Measurements from ENCODE around the gene PCBP4. TPM values are rescaled to one million over a fixed set of nuclear protein-coding genes. Genes with fewer than 3 reads are reported as not detected.

Gene PCBP4
- total and polyA plus RNA-seq, 2 donors (not counting 1 experiment from before 2014, with no cell fraction given): 15.3 to 25.6 TPM

DNA sequence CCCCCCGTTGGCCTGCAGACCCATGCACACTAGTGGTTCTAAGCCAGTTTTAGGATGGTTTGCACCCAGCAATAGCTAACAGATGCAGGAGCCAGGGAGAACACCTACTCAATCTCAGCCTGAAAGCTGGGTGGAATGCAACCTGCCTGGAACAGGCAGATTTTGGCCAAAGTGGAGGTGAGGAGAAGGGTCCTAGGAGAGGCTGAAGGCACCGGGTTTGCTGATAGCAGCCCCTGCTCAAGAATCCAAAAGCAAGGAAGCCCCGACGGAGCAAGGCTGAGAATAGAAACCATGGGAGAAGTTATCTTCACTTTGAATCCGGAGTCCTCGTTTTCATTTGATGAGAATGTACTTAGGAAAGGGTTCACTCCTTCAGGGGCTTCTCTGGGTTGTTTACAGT is 35.5 kb downstream of the PCBP4 start:
- H3K27me3 ChIP-seq (replicated peaks in 1 of 4; ENCODE audit: control extremely low read depth in 1 of 4, control insufficient read depth in 3 of 4, insufficient read depth in 4 of 4, low read length in 3 of 4): no peaks in the 10 kb centered on the region
- no peak overlapping the region for H3K4me3 ChIP-seq (ENCODE audit: control extremely low read depth in 1 of 5, extremely low read depth in 1 of 5, insufficient read depth in 1 of 5, low read depth in 2 of 5, low read length in 4 of 5)
- H3K36me3 ChIP-seq (replicated peaks in 1 of 2; ENCODE audit: control extremely low read depth in 1 of 2, control insufficient read depth in 1 of 2, extremely low read depth in 1 of 2, insufficient read depth in 2 of 2, low read length in 1 of 2): peaks cover 4 to 42% of the 10 kb centered on the region in 2 experiments
- no peaks in the 10 kb centered on the region for H3K9me3 ChIP-seq (ENCODE audit: control extremely low read depth in 1 of 3, control insufficient read depth in 2 of 3, insufficient read depth in 1 of 3, low read length in 2 of 3)
- no peak overlapping the region for H3K4me2 ChIP-seq (replicated peaks; ENCODE audit: low read depth, low read length, poor library complexity, severe bottlenecking)
- H3K27ac ChIP-seq (ENCODE audit: low read length in 2 of 2): no peak overlapping the region
- intact Hi-C loops (cut with micrococcal nuclease): no loop called here
- 100% methylated on average over 5 of the region's 6 CpGs for WGBS (ENCODE audit: insufficient coverage)
- Mint-ChIP-seq H3K27me3 (no peaks in the 10 kb centered on the region), H3K27ac (no peak overlapping the region), H3K9me3 (ENCODE audit: insufficient read depth) (no peaks in the 10 kb centered on the region), H3K4me1 (no peaks in the 10 kb centered on the region), H3K4me3 (no peak overlapping the region)
- TF ChIP-seq, protein P1, sequence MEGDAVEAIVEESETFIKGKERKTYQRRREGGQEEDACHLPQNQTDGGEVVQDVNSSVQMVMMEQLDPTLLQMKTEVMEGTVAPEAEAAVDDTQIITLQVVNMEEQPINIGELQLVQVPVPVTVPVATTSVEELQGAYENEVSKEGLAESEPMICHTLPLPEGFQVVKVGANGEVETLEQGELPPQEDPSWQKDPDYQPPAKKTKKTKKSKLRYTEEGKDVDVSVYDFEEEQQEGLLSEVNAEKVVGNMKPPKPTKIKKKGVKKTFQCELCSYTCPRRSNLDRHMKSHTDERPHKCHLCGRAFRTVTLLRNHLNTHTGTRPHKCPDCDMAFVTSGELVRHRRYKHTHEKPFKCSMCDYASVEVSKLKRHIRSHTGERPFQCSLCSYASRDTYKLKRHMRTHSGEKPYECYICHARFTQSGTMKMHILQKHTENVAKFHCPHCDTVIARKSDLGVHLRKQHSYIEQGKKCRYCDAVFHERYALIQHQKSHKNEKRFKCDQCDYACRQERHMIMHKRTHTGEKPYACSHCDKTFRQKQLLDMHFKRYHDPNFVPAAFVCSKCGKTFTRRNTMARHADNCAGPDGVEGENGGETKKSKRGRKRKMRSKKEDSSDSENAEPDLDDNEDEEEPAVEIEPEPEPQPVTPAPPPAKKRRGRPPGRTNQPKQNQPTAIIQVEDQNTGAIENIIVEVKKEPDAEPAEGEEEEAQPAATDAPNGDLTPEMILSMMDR (IDR thresholded peaks at IDR 0.05): no peak
- TF ChIP-seq EZH2 (IDR thresholded peaks at IDR 0.05; ENCODE audit: borderline replicate concordance, insufficient read depth, low read depth, low read length, poor library complexity, severe bottlenecking): no peak
- H3K79me2 ChIP-seq (ENCODE audit: control insufficient read depth, insufficient read depth, low read length): no peaks in the 10 kb centered on the region
- H3K9ac ChIP-seq (ENCODE audit: low read length): no peak overlapping the region
- ATAC-seq (ENCODE audit: low read depth) (no peak), DNase-seq (no peak)
- CTCF ChIA-PET: no interaction called here
- H4K20me1 ChIP-seq (ENCODE audit: control insufficient read depth, insufficient read depth, low read length, poor library complexity, severe bottlenecking): no peaks in the 10 kb centered on the region
- H2AFZ ChIP-seq (ENCODE audit: insufficient read depth, low read depth, low read length, poor library complexity, severe bottlenecking): no peak overlapping the region
- POLR2A ChIA-PET: no interaction called here
- H3K4me1 ChIP-seq (ENCODE audit: control insufficient read depth in 2 of 2, insufficient read depth in 2 of 2, low read length in 2 of 2): no peaks in the 10 kb centered on the region

DNA sequence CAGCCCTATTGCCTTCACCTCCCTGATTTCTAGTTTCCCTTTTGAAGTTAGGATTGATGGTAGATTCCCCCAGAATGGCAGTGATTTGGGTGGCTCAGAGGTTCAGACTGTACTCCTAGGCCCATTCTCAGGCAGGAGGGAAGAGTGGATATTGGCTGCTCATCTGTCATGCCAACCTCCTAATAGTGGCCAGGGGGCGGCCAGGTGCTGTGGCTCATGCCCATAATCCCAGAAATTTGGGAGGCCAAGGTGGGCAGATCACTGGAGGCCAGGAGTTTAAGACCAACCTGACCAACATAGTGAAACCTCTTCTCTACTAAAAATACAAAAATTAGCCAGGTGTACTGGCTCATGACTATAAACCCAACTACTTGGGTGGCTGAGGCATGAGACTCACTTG is 36.8 kb downstream of the PCBP4 start:
- ChIA-PET POLR2A (no interaction called here), CTCF (no interaction called here)
- TF ChIP-seq, protein P1 (IDR thresholded peaks at IDR 0.05): no peak
- TF ChIP-seq EZH2 (IDR thresholded peaks at IDR 0.05; ENCODE audit: borderline replicate concordance, insufficient read depth, low read depth, low read length, poor library complexity, severe bottlenecking): no peak
- no peaks in the 10 kb centered on the region for H3K27me3 ChIP-seq (replicated peaks in 1 of 4; ENCODE audit: control extremely low read depth in 1 of 4, control insufficient read depth in 3 of 4, insufficient read depth in 4 of 4, low read length in 3 of 4)
- no peak overlapping the region for H2AFZ ChIP-seq (ENCODE audit: insufficient read depth, low read depth, low read length, poor library complexity, severe bottlenecking)
- Mint-ChIP-seq H3K9me3 (ENCODE audit: insufficient read depth) (no peaks in the 10 kb centered on the region), H3K4me3 (no peak overlapping the region), H3K27me3 (no peaks in the 10 kb centered on the region), H3K27ac (no peak overlapping the region), H3K4me1 (no peaks in the 10 kb centered on the region)
- no peak for ATAC-seq (ENCODE audit: low read depth)
- no peaks in the 10 kb centered on the region for H3K79me2 ChIP-seq (ENCODE audit: control insufficient read depth, insufficient read depth, low read length)
- H4K20me1 ChIP-seq (ENCODE audit: control insufficient read depth, insufficient read depth, low read length, poor library complexity, severe bottlenecking): no peaks in the 10 kb centered on the region
- intact Hi-C loops (cut with micrococcal nuclease): no loop called here
- no peak overlapping the region for H3K4me3 ChIP-seq (ENCODE audit: control extremely low read depth in 1 of 5, extremely low read depth in 1 of 5, insufficient read depth in 1 of 5, low read depth in 2 of 5, low read length in 4 of 5)
- H3K9me3 ChIP-seq (ENCODE audit: control extremely low read depth in 1 of 3, control insufficient read depth in 2 of 3, insufficient read depth in 1 of 3, low read length in 2 of 3): no peaks in the 10 kb centered on the region
- no peak overlapping the region for H3K4me2 ChIP-seq (replicated peaks; ENCODE audit: low read depth, low read length, poor library complexity, severe bottlenecking)
- 83% methylated on average over 1 of the region's 1 CpG for WGBS (ENCODE audit: insufficient coverage)
- DNase-seq: no peak
- no peaks in the 10 kb centered on the region for H3K4me1 ChIP-seq (ENCODE audit: control insufficient read depth in 2 of 2, insufficient read depth in 2 of 2, low read length in 2 of 2)
- peaks cover 4 to 29% of the 10 kb centered on the region in 2 experiments for H3K36me3 ChIP-seq (replicated peaks in 1 of 2; ENCODE audit: control extremely low read depth in 1 of 2, control insufficient read depth in 1 of 2, extremely low read depth in 1 of 2, insufficient read depth in 2 of 2, low read length in 1 of 2)
- no peak overlapping the region for H3K27ac ChIP-seq (ENCODE audit: low read length in 2 of 2)
- H3K9ac ChIP-seq (ENCODE audit: low read length): no peak overlapping the region

All from B cell (primary cell).